WTC11 (cell line): Measurements from ENCODE around the gene SNX25. TPM values are rescaled to one million over a fixed set of nuclear protein-coding genes. Genes with fewer than 3 reads are reported as not detected.

Experiments
- ELF4 ChIP-seq: sonication (generic); formaldehyde crosslinking; IDR thresholded peaks from 2 replicates; pipeline ENCODE4 v1.8.1; 2022; ENCODE audit warnings: low read depth, mild to moderate bottlenecking, moderate library complexity, missing genetic modification reagents
- EMX1 ChIP-seq: fragments of 250-450 bp; sonication (Bioruptor Pico); IDR thresholded peaks from 2 replicates; pipeline ENCODE4 v1.8.0; 2021; ENCODE audit warnings: mild to moderate bottlenecking
- ESRRA ChIP-seq: sonication (generic); formaldehyde crosslinking; IDR thresholded peaks from 2 replicates; pipeline ENCODE4 v1.8.1; 2022; ENCODE audit warnings: mild to moderate bottlenecking, missing genetic modification reagents, borderline replicate concordance
- HMGA2 ChIP-seq: fragments of 250-450 bp; sonication (Bioruptor Pico); IDR thresholded peaks from 2 replicates; pipeline ENCODE4 v1.4.0; 2021; ENCODE audit warnings: mild to moderate bottlenecking, moderate library complexity
- JAZF1 ChIP-seq: fragments of 250-450 bp; sonication (Bioruptor Pico); IDR thresholded peaks from 2 replicates; pipeline ENCODE4 v1.9.0; 2021; ENCODE audit warnings: moderate library complexity, mild to moderate bottlenecking, inconsistent platforms
- KAT7 ChIP-seq: sonication (generic); formaldehyde crosslinking; IDR thresholded peaks from 2 replicates; pipeline ENCODE4 v1.8.1; 2023; ENCODE audit warnings: missing genetic modification reagents, mild to moderate bottlenecking, borderline replicate concordance
- NFATC4 ChIP-seq: fragments of 250-450 bp; sonication (Bioruptor Pico); IDR thresholded peaks from 2 replicates; pipeline ENCODE4 v1.9.0; 2021; ENCODE audit warnings: mild to moderate bottlenecking
- SMAD3 ChIP-seq: sonication (generic); formaldehyde crosslinking; IDR thresholded peaks from 2 replicates; pipeline ENCODE4 v1.8.0; 2022; ENCODE audit warnings: missing genetic modification reagents, mild to moderate bottlenecking, borderline replicate concordance
- ZBTB21 ChIP-seq: sonication (generic); formaldehyde crosslinking; IDR thresholded peaks from 2 replicates; pipeline ENCODE4 v1.8.1; 2023; ENCODE audit warnings: mild to moderate bottlenecking, missing genetic modification reagents, borderline replicate concordance
- ZNF121 ChIP-seq: sonication (generic); formaldehyde crosslinking; IDR thresholded peaks from 2 replicates; pipeline ENCODE4 v1.8.0; 2023; ENCODE audit warnings: missing genetic modification reagents
- ZNF263 ChIP-seq: sonication (generic); formaldehyde crosslinking; IDR thresholded peaks from 2 replicates; pipeline ENCODE4 v1.8.1; 2022; ENCODE audit warnings: low read depth, mild to moderate bottlenecking, moderate library complexity, missing genetic modification reagents
- ZNF396 ChIP-seq: fragments of 250-450 bp; sonication (Bioruptor Pico); IDR thresholded peaks from 2 replicates; pipeline ENCODE4 v1.8.0; 2021; ENCODE audit warnings: mild to moderate bottlenecking, moderate library complexity, borderline replicate concordance
- ZNF416 ChIP-seq: fragments of 250-450 bp; sonication (Bioruptor Pico); IDR thresholded peaks from 2 replicates; pipeline ENCODE4 v1.9.0; 2021; ENCODE audit warnings: mild to moderate bottlenecking, inconsistent platforms
- total RNA-seq: library from RNA; stranded (reverse); gene quantifications from 3 replicates; pipeline ENCODE4 v1.2.3, GENCODE V29; 2021
- TF ChIP-seq, protein P1 (sequence below): fragments of 250-450 bp; sonication (Bioruptor Pico); IDR thresholded peaks from 2 replicates; pipeline ENCODE4 v2.1.2; 2022; ENCODE audit warnings: mild to moderate bottlenecking, moderate library complexity
- TF ChIP-seq, protein P2 (sequence below): sonication (generic); formaldehyde crosslinking; IDR thresholded peaks from 2 replicates; pipeline ENCODE4 v1.8.1; 2022; ENCODE audit warnings: mild to moderate bottlenecking, missing genetic modification reagents, moderate library complexity, borderline replicate concordance
- TF ChIP-seq, protein P3 (sequence below): sonication (generic); formaldehyde crosslinking; IDR thresholded peaks from 2 replicates; pipeline ENCODE4 v1.8.0; 2023; ENCODE audit warnings: missing genetic modification reagents, mild to moderate bottlenecking, borderline replicate concordance
- TF ChIP-seq, protein P4 (sequence below): fragments of 250-450 bp; sonication (Bioruptor Pico); IDR thresholded peaks from 2 replicates; pipeline ENCODE4 v1.9.0; 2021; ENCODE audit warnings: mild to moderate bottlenecking
- TF ChIP-seq, protein P5 (sequence below): sonication (generic); formaldehyde crosslinking; IDR thresholded peaks from 2 replicates; pipeline ENCODE4 v1.8.0; 2022; ENCODE audit warnings: mild to moderate bottlenecking, missing genetic modification reagents
- TF ChIP-seq, protein P6 (sequence below): sonication (generic); formaldehyde crosslinking; IDR thresholded peaks from 2 replicates; pipeline ENCODE4 v1.8.1; 2023; ENCODE audit warnings: mild to moderate bottlenecking, missing genetic modification reagents, borderline replicate concordance
- TF ChIP-seq, protein P7 (sequence below): sonication (generic); formaldehyde crosslinking; IDR thresholded peaks from 2 replicates; pipeline ENCODE4 v1.8.0; 2022; ENCODE audit warnings: mild to moderate bottlenecking, missing genetic modification reagents

SNX25 gene
- total RNA-seq, 1 experiment from 2014 or later = 16.9 TPM

DNA sequence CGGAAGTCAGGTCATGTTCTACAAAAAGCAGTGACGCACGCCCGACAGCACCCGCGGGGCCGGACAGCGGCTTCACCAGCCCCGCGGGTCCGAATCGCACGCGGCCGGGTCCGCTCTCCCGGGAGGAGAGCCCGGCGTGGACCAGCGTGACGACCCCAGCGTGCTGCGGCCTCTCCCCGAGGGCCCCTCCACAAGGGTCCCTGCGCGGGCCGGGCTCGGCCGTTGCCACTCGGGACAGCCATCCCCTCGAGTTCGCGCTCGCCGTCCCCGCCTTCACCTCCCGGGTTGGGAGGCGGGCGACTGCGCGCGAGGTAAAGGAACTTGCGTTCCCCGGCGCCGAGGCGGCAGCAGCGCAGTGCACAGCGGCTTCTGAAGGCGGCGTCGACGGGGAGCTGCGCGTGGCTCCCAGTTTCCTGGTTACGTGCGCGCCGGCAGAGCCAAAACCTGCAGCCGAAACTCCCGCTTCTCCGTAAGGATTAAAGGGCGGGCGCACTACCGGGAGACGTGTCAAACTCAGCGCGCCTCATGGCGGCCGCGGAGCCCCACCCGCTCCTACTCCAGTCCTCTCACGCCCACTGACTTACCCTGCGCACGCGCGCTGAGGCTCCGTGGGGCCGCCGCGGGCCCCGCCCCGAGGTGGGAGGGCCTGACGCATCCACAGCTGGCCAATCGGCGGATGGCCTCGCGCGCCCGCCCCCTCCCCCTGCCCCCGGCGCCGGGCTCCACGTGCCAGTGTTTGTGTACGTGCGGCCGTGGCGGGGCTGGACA, 186.7 kb downstream of the SNX25 start (continued):
- TF ChIP-seq, protein P1, sequence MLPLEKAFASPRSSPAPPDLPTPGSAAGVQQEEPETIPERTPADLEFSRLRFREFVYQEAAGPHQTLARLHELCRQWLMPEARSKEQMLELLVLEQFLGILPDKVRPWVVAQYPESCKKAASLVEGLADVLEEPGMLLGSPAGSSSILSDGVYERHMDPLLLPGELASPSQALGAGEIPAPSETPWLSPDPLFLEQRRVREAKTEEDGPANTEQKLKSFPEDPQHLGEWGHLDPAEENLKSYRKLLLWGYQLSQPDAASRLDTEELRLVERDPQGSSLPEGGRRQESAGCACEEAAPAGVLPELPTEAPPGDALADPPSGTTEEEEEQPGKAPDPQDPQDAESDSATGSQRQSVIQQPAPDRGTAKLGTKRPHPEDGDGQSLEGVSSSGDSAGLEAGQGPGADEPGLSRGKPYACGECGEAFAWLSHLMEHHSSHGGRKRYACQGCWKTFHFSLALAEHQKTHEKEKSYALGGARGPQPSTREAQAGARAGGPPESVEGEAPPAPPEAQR (CRISPR knock-in tag) = no peak
- TF ChIP-seq SMAD3 = peak; percentile 68
- TF ChIP-seq ESRRA (CRISPR knock-in tag) = no peak; the same call in 1 of the 2 replicates
- peak; percentile 38 for TF ChIP-seq ZNF416 (CRISPR knock-in tag)
- TF ChIP-seq, protein P2, sequence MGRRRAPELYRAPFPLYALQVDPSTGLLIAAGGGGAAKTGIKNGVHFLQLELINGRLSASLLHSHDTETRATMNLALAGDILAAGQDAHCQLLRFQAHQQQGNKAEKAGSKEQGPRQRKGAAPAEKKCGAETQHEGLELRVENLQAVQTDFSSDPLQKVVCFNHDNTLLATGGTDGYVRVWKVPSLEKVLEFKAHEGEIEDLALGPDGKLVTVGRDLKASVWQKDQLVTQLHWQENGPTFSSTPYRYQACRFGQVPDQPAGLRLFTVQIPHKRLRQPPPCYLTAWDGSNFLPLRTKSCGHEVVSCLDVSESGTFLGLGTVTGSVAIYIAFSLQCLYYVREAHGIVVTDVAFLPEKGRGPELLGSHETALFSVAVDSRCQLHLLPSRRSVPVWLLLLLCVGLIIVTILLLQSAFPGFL (CRISPR knock-in tag) = 0 out of 2 replicates have a peak, but pooled peaks have one; percentile 55
- TF ChIP-seq, protein P3, sequence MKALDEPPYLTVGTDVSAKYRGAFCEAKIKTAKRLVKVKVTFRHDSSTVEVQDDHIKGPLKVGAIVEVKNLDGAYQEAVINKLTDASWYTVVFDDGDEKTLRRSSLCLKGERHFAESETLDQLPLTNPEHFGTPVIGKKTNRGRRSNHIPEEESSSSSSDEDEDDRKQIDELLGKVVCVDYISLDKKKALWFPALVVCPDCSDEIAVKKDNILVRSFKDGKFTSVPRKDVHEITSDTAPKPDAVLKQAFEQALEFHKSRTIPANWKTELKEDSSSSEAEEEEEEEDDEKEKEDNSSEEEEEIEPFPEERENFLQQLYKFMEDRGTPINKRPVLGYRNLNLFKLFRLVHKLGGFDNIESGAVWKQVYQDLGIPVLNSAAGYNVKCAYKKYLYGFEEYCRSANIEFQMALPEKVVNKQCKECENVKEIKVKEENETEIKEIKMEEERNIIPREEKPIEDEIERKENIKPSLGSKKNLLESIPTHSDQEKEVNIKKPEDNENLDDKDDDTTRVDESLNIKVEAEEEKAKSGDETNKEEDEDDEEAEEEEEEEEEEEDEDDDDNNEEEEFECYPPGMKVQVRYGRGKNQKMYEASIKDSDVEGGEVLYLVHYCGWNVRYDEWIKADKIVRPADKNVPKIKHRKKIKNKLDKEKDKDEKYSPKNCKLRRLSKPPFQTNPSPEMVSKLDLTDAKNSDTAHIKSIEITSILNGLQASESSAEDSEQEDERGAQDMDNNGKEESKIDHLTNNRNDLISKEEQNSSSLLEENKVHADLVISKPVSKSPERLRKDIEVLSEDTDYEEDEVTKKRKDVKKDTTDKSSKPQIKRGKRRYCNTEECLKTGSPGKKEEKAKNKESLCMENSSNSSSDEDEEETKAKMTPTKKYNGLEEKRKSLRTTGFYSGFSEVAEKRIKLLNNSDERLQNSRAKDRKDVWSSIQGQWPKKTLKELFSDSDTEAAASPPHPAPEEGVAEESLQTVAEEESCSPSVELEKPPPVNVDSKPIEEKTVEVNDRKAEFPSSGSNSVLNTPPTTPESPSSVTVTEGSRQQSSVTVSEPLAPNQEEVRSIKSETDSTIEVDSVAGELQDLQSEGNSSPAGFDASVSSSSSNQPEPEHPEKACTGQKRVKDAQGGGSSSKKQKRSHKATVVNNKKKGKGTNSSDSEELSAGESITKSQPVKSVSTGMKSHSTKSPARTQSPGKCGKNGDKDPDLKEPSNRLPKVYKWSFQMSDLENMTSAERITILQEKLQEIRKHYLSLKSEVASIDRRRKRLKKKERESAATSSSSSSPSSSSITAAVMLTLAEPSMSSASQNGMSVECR (CRISPR knock-in tag) = peak; percentile 63; the same call in 1 of the 2 replicates
- TF ChIP-seq ZNF263 (CRISPR knock-in tag) = peak; percentile 41; the same call in 1 of the 2 replicates
- TF ChIP-seq, protein P4, sequence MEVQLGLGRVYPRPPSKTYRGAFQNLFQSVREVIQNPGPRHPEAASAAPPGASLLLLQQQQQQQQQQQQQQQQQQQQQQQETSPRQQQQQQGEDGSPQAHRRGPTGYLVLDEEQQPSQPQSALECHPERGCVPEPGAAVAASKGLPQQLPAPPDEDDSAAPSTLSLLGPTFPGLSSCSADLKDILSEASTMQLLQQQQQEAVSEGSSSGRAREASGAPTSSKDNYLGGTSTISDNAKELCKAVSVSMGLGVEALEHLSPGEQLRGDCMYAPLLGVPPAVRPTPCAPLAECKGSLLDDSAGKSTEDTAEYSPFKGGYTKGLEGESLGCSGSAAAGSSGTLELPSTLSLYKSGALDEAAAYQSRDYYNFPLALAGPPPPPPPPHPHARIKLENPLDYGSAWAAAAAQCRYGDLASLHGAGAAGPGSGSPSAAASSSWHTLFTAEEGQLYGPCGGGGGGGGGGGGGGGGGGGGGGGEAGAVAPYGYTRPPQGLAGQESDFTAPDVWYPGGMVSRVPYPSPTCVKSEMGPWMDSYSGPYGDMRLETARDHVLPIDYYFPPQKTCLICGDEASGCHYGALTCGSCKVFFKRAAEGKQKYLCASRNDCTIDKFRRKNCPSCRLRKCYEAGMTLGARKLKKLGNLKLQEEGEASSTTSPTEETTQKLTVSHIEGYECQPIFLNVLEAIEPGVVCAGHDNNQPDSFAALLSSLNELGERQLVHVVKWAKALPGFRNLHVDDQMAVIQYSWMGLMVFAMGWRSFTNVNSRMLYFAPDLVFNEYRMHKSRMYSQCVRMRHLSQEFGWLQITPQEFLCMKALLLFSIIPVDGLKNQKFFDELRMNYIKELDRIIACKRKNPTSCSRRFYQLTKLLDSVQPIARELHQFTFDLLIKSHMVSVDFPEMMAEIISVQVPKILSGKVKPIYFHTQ (CRISPR knock-in tag) = no peak
- TF ChIP-seq ZNF396 (CRISPR knock-in tag) = no peak
- TF ChIP-seq KAT7 (CRISPR knock-in tag) = no peak
- no peak for TF ChIP-seq NFATC4
- TF ChIP-seq ZNF121 (CRISPR knock-in tag) = no peak
- TF ChIP-seq, protein P5, sequence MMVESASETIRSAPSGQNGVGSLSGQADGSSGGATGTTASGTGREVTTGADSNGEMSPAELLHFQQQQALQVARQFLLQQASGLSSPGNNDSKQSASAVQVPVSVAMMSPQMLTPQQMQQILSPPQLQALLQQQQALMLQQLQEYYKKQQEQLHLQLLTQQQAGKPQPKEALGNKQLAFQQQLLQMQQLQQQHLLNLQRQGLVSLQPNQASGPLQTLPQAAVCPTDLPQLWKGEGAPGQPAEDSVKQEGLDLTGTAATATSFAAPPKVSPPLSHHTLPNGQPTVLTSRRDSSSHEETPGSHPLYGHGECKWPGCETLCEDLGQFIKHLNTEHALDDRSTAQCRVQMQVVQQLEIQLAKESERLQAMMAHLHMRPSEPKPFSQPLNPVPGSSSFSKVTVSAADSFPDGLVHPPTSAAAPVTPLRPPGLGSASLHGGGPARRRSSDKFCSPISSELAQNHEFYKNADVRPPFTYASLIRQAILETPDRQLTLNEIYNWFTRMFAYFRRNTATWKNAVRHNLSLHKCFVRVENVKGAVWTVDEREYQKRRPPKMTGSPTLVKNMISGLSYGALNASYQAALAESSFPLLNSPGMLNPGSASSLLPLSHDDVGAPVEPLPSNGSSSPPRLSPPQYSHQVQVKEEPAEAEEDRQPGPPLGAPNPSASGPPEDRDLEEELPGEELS (CRISPR knock-in tag) = 0 out of 2 replicates have a peak, but pooled peaks have one; percentile 2
- TF ChIP-seq EMX1 (CRISPR knock-in tag) = no peak
- peak; percentile 97 for TF ChIP-seq ZBTB21 (CRISPR knock-in tag)
- TF ChIP-seq, protein P6, sequence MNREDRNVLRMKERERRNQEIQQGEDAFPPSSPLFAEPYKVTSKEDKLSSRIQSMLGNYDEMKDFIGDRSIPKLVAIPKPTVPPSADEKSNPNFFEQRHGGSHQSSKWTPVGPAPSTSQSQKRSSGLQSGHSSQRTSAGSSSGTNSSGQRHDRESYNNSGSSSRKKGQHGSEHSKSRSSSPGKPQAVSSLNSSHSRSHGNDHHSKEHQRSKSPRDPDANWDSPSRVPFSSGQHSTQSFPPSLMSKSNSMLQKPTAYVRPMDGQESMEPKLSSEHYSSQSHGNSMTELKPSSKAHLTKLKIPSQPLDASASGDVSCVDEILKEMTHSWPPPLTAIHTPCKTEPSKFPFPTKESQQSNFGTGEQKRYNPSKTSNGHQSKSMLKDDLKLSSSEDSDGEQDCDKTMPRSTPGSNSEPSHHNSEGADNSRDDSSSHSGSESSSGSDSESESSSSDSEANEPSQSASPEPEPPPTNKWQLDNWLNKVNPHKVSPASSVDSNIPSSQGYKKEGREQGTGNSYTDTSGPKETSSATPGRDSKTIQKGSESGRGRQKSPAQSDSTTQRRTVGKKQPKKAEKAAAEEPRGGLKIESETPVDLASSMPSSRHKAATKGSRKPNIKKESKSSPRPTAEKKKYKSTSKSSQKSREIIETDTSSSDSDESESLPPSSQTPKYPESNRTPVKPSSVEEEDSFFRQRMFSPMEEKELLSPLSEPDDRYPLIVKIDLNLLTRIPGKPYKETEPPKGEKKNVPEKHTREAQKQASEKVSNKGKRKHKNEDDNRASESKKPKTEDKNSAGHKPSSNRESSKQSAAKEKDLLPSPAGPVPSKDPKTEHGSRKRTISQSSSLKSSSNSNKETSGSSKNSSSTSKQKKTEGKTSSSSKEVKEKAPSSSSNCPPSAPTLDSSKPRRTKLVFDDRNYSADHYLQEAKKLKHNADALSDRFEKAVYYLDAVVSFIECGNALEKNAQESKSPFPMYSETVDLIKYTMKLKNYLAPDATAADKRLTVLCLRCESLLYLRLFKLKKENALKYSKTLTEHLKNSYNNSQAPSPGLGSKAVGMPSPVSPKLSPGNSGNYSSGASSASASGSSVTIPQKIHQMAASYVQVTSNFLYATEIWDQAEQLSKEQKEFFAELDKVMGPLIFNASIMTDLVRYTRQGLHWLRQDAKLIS (CRISPR knock-in tag) = no peak
- TF ChIP-seq ELF4 (CRISPR knock-in tag) = peak; percentile 28; the same call in 1 of the 2 replicates
- TF ChIP-seq JAZF1 (CRISPR knock-in tag) = no peak
- TF ChIP-seq, protein P7, sequence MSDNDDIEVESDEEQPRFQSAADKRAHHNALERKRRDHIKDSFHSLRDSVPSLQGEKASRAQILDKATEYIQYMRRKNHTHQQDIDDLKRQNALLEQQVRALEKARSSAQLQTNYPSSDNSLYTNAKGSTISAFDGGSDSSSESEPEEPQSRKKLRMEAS (CRISPR knock-in tag) = peak; percentile 98
- no peak for TF ChIP-seq HMGA2 (CRISPR knock-in tag)
